ENCODE results near the gene SLC39A1.

GRCh38 chr1:153954826-153955225, 8.5 kb downstream of the SLC39A1 start:
- TF ChIP-seq POLR2A (IDR thresholded peaks at IDR 0.05) (no peak), CTCF (IDR thresholded peaks at IDR 0.05) (no peak)

Measured in lower leg skin (tissue), 3 donors.